Measurements from ENCODE around the gene VPS13C. TPM values are rescaled to one million over a fixed set of nuclear protein-coding genes. Genes with fewer than 3 reads are reported as not detected.

The VPS13C gene
- total RNA-seq, 1 experiment from 2014 or later: 20.9 TPM

GRCh38 chr15:61841466-61841865 is 218.8 kb downstream of the VPS13C start (continued):
- no peak for TF ChIP-seq E2F4 (CRISPR knock-in tag; IDR thresholded peaks at IDR 0.05; ENCODE audit: borderline replicate concordance, low read depth)
- no peak for TF ChIP-seq CTCF (IDR thresholded peaks at IDR 0.05)
- TF ChIP-seq ZNF532 (CRISPR knock-in tag; IDR thresholded peaks at IDR 0.05; ENCODE audit: borderline replicate concordance): no peak
- no peak for TF ChIP-seq RORB (CRISPR knock-in tag; IDR thresholded peaks at IDR 0.05)
- TF ChIP-seq E2F5 (CRISPR knock-in tag; IDR thresholded peaks at IDR 0.05): no peak
- TF ChIP-seq FOXJ3 (CRISPR knock-in tag; IDR thresholded peaks at IDR 0.05; ENCODE audit: borderline replicate concordance): no peak

- ChIA-PET CTCF (no interaction called here), POLR2A (no interaction called here)
- Mint-ChIP-seq H3K27me3 (ENCODE audit: low read depth) (peaks cover 2% of the 10 kb centered on the region), H3K4me1 (peaks cover 6% of the 10 kb centered on the region), H3K27ac (no peak overlapping the region), H3K9me3 (no peaks in the 10 kb centered on the region), H3K4me3 (no peak overlapping the region), H3K36me3 (no peaks in the 10 kb centered on the region)
- DNase-seq (ENCODE audit: low spot score) (no peak), ATAC-seq (no peak)
- TF ChIP-seq RELA (CRISPR knock-in tag; IDR thresholded peaks at IDR 0.05; ENCODE audit: borderline replicate concordance) (no peak), ZNF425 (CRISPR knock-in tag; conservative IDR thresholded peaks at IDR 0.05) (no peak), TCF7 (CRISPR knock-in tag; IDR thresholded peaks at IDR 0.05; ENCODE audit: low read depth) (no peak), ZNF512 (CRISPR knock-in tag; IDR thresholded peaks at IDR 0.05; ENCODE audit: borderline replicate concordance) (no peak), ZBTB21 (CRISPR knock-in tag; IDR thresholded peaks at IDR 0.05; ENCODE audit: borderline replicate concordance) (no peak), SMAD3 (CRISPR knock-in tag; IDR thresholded peaks at IDR 0.05; ENCODE audit: borderline replicate concordance) (no peak), STAT6 (CRISPR knock-in tag; conservative IDR thresholded peaks at IDR 0.05; ENCODE audit: low read depth) (no peak), ESRRA (CRISPR knock-in tag; IDR thresholded peaks at IDR 0.05; ENCODE audit: borderline replicate concordance) (no peak), ZNF396 (CRISPR knock-in tag; IDR thresholded peaks at IDR 0.05; ENCODE audit: borderline replicate concordance) (no peak), ZNF232 (CRISPR knock-in tag; IDR thresholded peaks at IDR 0.05) (no peak), MYBL2 (CRISPR knock-in tag; IDR thresholded peaks at IDR 0.05) (no peak), MLX (CRISPR knock-in tag; IDR thresholded peaks at IDR 0.05) (no peak), ZNF263 (CRISPR knock-in tag; IDR thresholded peaks at IDR 0.05; ENCODE audit: low read depth) (no peak)
These were observed 220.2 kb downstream of the VPS13C start for GRCh38 chr15:61840090-61840489.

All from WTC11 (cell line).